ENCODE results near the gene CDK15. TPM values are rescaled to one million over a fixed set of nuclear protein-coding genes. Genes with fewer than 3 reads are reported as not detected.

The CDK15 gene
- total and polyA plus RNA-seq, 9 of the 15 experiments (the other 6 are each of a cell fraction or from before 2014, with no cell fraction given) = not detected

- TF ChIP-seq TARDBP (IDR thresholded peaks at IDR 0.05) (no peak), RNF219 (CRISPR knock-in tag; IDR thresholded peaks at IDR 0.05) (no peak), BRF1 (IDR thresholded peaks at IDR 0.05; ENCODE audit: borderline replicate concordance, extremely low read depth, insufficient read length) (no peak), FOSL1 (tag; conservative IDR thresholded peaks at IDR 0.05) (no peak), ZKSCAN8 (CRISPR knock-in tag; IDR thresholded peaks at IDR 0.05) (no peak), E2F5 (CRISPR knock-in tag; IDR thresholded peaks at IDR 0.05) (no peak)
Measured at GRCh38 chr2:201758234-201758633, 48.1 kb upstream of the CDK15 start (continued).

- CTCF ChIA-PET (ENCODE audit: low intra/inter-chr PET ratio) = no interaction called here
- no TSS peak for BruUV-seq (replicated peaks)
Measured at GRCh38 chr2:201758873-201759272, 47.5 kb upstream of the CDK15 start.

More at GRCh38 chr2:201758873-201759272, 47.5 kb upstream of the CDK15 start:
- Histone ChIP-seq H3K4me2 (ENCODE audit: insufficient read depth, low read length) (no peak overlapping the region), H3K9ac (ENCODE audit: insufficient read depth in 1 of 2, low read depth in 2 of 2, low read length in 2 of 2) (no peak overlapping the region), H3K36me3 (ENCODE audit: control insufficient read depth, insufficient read depth, low read length) (peaks cover 21% of the 10 kb centered on the region; the same call in 1 of the 3 replicates), H3K79me2 (ENCODE audit: control insufficient read depth, insufficient read depth, low read length) (no peaks in the 10 kb centered on the region), H3K4me3 (no peak overlapping the region), H3K9me3 (replicated peaks; ENCODE audit: control insufficient read depth, insufficient read depth, low read depth, low read length) (no peaks in the 10 kb centered on the region), H3K27ac (ENCODE audit: extremely low read depth, low read depth, low read length) (no peak overlapping the region), H3K27me3 (ENCODE audit: control insufficient read depth in 2 of 2, insufficient read depth in 2 of 2, low read length in 2 of 2) (no peaks in the 10 kb centered on the region), H4K20me1 (replicated peaks; ENCODE audit: control insufficient read depth, insufficient read depth, low read length) (no peaks in the 10 kb centered on the region), H3K9me1 (ENCODE audit: control insufficient read depth, insufficient read depth, low read length) (no peaks in the 10 kb centered on the region), H3K4me1 (replicated peaks in 1 of 2; ENCODE audit: control insufficient read depth in 2 of 2, insufficient read depth in 2 of 2, low read length in 2 of 2) (no peaks in the 10 kb centered on the region; a peak in 1 of 5 replicates), H2AFZ (ENCODE audit: low read depth, low read length) (no peak overlapping the region)
- ATAC-seq (no peak), FAIRE-seq (no peak), DNase-seq (ENCODE audit: extremely low read depth in 1 of 4, low spot score in 3 of 4) (no peak)
- in situ Hi-C loops (cut with MboI) = no loop called here
- 87% methylated on average over 3 of the region's 3 CpGs for WGBS (ENCODE audit: insufficient coverage, low coverage, missing lambda C conversion rate)
- POLR2A ChIA-PET = interaction anchor here (0.7 kb wide), 1 partner anchor 325 kb away, joined by 4 read pairs; no protein-coding TSS in a partner anchor
- TF ChIP-seq SREBF1 (IDR thresholded peaks at IDR 0.05; ENCODE audit: borderline replicate concordance, low read depth, low read length) = no peak
- intact Hi-C loops (cut with micrococcal nuclease) = no loop called here

All from K562 (cell line).